Gastroesophageal sphincter (tissue), 4 donors: ENCODE measurements around the gene MGAT4A. TPM values are rescaled to one million over a fixed set of nuclear protein-coding genes. Genes with fewer than 3 reads are reported as not detected.

Experiments
- ATAC-seq: fragments of 150-250 bp; one replicate; pipeline ENCODE4 v1.9.1; 2016; ENCODE audit warnings: mild to moderate bottlenecking, moderate library complexity
- H3K27ac ChIP-seq, 4 donors: fragments of 200-600 bp; sonication (generic) in 3 of 4; 1 replicate in 3 of 4; 2 replicates in 1 of 4; pipeline ENCODE4 v1.5.1; 2016 to 2019
- H3K27me3 ChIP-seq: fragments of 200-600 bp; sonication (generic); one replicate; pipeline ENCODE4 v1.5.1; 2019
- H3K36me3 ChIP-seq, 2 donors: fragments of 200-600 bp; sonication (generic); one replicate each; pipeline ENCODE4 v1.5.1; 2019; ENCODE audit warnings: control low read depth in 1 of 2
- H3K4me1 ChIP-seq, 3 donors: fragments of 200-600 bp; sonication (generic); 1 replicate in 2 of 3; 2 replicates in 1 of 3; pipeline ENCODE4 v1.5.1; 2016 to 2019; ENCODE audit warnings: control low read depth in 2 of 3
- H3K4me3 ChIP-seq, 2 donors: fragments of 200-600 bp; sonication (generic); one replicate each; pipeline ENCODE4 v1.5.1; 2019; ENCODE audit warnings: mild to moderate bottlenecking in 1 of 2, moderate library complexity in 1 of 2
- H3K9me3 ChIP-seq, 3 donors: fragments of 200-600 bp; sonication (generic); one replicate each; pipeline ENCODE4 v1.5.1; 2017 to 2019; ENCODE audit warnings: control low read depth in 2 of 3
- CTCF ChIP-seq, 4 experiments: fragments of 200-600 bp in 2 of 4; fragments of 450-650 bp in 2 of 4; sonication (generic) in 1 of 4; IDR thresholded peaks; one replicate each; pipeline ENCODE4 v1.5.1; 2017 to 2019; ENCODE audit warnings: antibody characterized with exemption in 4 of 4, mild to moderate bottlenecking in 2 of 4, moderate library complexity in 2 of 4
- EP300 ChIP-seq: sonication (generic); formaldehyde crosslinking; IDR thresholded peaks from one replicate; pipeline ENCODE4 v1.6.1; 2017; ENCODE audit warnings: antibody characterized with exemption, mild to moderate bottlenecking
- POLR2A ChIP-seq, 2 donors: fragments of 450-650 bp; IDR thresholded peaks; one replicate each; pipeline ENCODE4 v1.6.1; 2017; ENCODE audit warnings: antibody characterized with exemption in 2 of 2, mild to moderate bottlenecking in 2 of 2, moderate library complexity in 1 of 2
- POLR2AphosphoS5 ChIP-seq: sonication (generic); formaldehyde crosslinking; IDR thresholded peaks from one replicate; pipeline ENCODE4 v1.6.1; 2017; ENCODE audit warnings: antibody characterized with exemption
- WGBS, 2 donors: methylation state at CpG; one replicate each; pipeline ENCODE4 v1.1.5; 2018; ENCODE audit warnings: low coverage in 1 of 2; 5-methylcytosine and 5-hydroxymethylcytosine counted together
- total RNA-seq, 4 donors: library from RNA; depleted of rRNA; stranded (reverse); fragments of >200 nt; gene quantifications; one replicate each; pipeline ENCODE4 v1.1.0, GENCODE V29; 2016

The MGAT4A gene
- 10 to 100 TPM; 12.7 to 33.0 (median 21.2) TPM for total RNA-seq

- peak within 1 kb of the TSS; percentile 56 to 93 (median 92) for H3K27ac ChIP-seq
- H3K27me3 ChIP-seq, result no peaks in the 10 kb centered on the region
- peak within 1 kb of the TSS; percentile 92 to 95 for H3K4me3 ChIP-seq
- TF ChIP-seq POLR2AphosphoS5 (peak; percentile 77), EP300 (no peak), POLR2A (IDR thresholded peaks at IDR 0.05) (peak; percentile 75 to 79), CTCF (IDR thresholded peaks at IDR 0.05) (peak in 1 of 4 experiments; percentile 7)
- 0% methylated on average over 6 to 15 of the region's 110 CpGs for WGBS, 2 donors
- H3K4me1 ChIP-seq, result peaks cover 0 to 48% (median 20%) of the 10 kb centered on the region in 3 donors
- no peaks in the 10 kb centered on the region for H3K9me3 ChIP-seq
- peak; percentile 95 for ATAC-seq
- no peaks in the 10 kb centered on the region for H3K36me3 ChIP-seq
These were observed at the start of gene MGAT4A for GRCh38 chr2:98731041-98731893. Gene MGAT4A (minus strand): TSS chr2:98731132. CDS start chr2:98726332, 4,800 bp downstream.

DNA sequence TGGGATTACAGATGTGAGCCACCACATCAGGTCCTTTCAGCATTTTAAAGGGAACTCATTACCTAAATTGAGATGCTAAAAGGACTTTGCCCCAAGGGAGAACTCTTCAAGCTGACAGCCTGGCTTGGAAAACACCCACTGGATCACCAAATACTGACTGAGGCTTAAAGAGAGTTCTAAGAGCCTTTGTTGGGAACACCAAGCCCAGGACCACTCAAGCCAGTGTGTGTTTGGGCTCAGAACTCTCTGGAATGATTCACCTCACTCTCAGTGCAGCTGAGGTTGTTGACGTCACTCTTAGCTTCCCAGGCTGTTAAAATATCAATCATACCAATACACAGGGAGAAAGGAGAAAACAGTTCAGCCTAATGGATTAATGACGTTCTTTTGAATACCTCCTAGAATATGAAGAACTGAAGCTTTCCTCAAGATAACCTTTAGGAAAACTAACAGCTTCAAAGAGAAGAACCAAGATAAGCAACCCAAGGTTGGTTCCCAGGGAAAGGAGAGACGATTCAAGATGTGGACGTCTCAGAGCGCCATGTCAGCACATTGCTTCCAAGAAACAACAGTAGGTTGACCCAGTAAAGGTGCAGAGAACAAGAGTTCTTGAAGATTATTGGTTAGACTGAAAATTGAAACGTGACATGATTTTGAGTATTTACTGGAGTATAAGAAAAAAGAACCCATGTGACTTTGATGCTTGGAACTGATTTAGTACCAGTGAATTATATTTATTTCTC is 48.0 kb upstream of the MGAT4A start:
- no peaks in the 10 kb centered on the region for H3K36me3 ChIP-seq
- WGBS, 2 donors, result 66 to 86% methylated on average over 5 to 6 of the region's 6 CpGs

DNA sequence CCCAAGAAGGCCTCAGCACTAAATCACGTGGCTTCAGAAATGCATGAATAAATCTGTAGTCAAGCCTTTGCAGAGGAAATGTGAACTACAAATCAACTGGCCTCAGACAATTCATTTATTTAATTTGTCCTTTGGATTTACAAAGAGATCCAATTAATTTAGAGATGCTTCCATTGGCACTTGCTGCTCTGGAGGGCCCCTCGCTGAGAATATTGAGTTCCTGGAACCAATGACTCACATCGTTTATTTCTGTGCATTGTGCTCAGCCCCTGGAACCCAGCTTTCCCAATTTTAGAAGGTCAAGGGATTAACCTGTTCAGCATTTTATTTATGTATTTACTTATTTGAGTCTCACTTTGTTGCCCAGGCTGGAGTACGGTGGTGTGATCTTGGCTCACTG is 47.2 kb upstream of the MGAT4A start:
- Histone ChIP-seq H3K4me3 (no peak overlapping the region), H3K27me3 (peaks cover 6% of the 10 kb centered on the region), H3K4me1 (no peaks in the 10 kb centered on the region), H3K9me3 (peaks cover 0 to 31% (median 0%) of the 10 kb centered on the region in 3 donors), H3K27ac (no peak overlapping the region), H3K36me3 (no peaks in the 10 kb centered on the region)
- WGBS, 2 donors, result 61 to 78% methylated on average over 4 of the region's 4 CpGs
- TF ChIP-seq CTCF (IDR thresholded peaks at IDR 0.05), result no peak
- TF ChIP-seq POLR2A (IDR thresholded peaks at IDR 0.05), result no peak
- no peak for TF ChIP-seq POLR2AphosphoS5
- TF ChIP-seq EP300, result no peak
- no peak for ATAC-seq

More for the DNA sequence above, 48.0 kb upstream of the MGAT4A start:
- ATAC-seq, result no peak
- TF ChIP-seq CTCF (IDR thresholded peaks at IDR 0.05) (no peak), POLR2A (IDR thresholded peaks at IDR 0.05) (no peak), POLR2AphosphoS5 (no peak), EP300 (no peak)
- Histone ChIP-seq H3K9me3 (peaks cover 0 to 31% (median 0%) of the 10 kb centered on the region in 3 donors), H3K27ac (no peak overlapping the region), H3K4me1 (no peaks in the 10 kb centered on the region), H3K4me3 (no peak overlapping the region), H3K27me3 (no peaks in the 10 kb centered on the region)

GRCh38 chr2:98777710-98778109 is 46.8 kb upstream of the MGAT4A start:
- Histone ChIP-seq H3K9me3 (peaks cover 0 to 29% (median 0%) of the 10 kb centered on the region in 3 donors), H3K27me3 (peaks cover 6% of the 10 kb centered on the region), H3K27ac (no peak overlapping the region), H3K4me1 (no peaks in the 10 kb centered on the region), H3K4me3 (no peak overlapping the region), H3K36me3 (no peaks in the 10 kb centered on the region)
- no peak for TF ChIP-seq CTCF (IDR thresholded peaks at IDR 0.05)
- TF ChIP-seq EP300, result no peak
- TF ChIP-seq POLR2AphosphoS5, result no peak
- TF ChIP-seq POLR2A (IDR thresholded peaks at IDR 0.05), result no peak
- WGBS, 2 donors, result 90 to 100% methylated on average over 1 of the region's 1 CpG
- no peak for ATAC-seq
